ENCODE measurements around the gene HOXC12.

Gene HOXC12

DNA sequence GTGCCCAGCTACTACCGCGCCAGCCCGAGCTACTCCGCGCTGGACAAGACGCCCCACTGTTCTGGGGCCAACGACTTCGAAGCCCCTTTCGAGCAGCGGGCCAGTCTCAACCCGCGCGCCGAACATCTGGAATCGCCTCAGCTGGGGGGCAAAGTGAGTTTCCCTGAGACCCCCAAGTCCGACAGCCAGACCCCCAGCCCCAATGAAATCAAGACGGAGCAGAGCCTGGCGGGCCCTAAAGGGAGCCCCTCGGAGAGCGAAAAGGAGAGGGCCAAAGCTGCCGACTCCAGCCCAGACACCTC lies 30.9 kb downstream of the HOXC12 start:
- DNase-seq = no peak

DNA sequence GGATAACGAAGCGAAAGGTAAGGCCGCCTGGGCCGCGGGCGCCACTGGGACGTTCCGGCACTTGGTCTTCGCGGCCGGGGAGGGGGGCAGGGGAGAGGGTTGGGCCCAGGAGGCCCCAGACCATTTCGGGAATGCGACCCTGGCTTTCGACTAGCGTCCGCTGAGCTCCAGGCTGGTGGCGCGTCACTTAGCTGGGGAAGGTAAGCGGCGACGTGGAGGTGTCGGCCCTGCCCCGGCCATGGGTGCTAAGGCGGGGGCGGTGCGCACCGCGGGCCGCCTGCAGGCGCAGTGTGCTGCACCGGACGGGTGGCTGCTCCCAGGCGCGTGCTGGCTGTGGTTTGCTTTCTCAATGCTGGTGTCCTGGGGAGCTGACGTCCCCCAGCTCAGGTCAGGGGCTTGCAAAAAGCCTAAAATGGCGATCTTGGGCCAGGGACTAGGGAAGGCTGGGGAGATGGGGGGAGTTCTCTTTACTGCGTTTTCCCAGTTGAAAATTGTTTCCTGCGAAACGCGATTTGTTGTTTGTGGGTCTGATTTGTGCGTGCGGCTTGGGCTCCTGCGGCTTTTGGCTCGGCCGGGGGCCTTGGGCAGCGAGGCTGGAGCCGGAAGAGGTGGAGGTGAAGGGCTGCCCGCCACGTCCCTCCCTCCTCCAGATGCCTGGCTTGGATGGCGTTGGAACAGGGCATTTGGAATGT lies 31.4 kb downstream of the HOXC12 start:
- no peak for DNase-seq

DNA sequence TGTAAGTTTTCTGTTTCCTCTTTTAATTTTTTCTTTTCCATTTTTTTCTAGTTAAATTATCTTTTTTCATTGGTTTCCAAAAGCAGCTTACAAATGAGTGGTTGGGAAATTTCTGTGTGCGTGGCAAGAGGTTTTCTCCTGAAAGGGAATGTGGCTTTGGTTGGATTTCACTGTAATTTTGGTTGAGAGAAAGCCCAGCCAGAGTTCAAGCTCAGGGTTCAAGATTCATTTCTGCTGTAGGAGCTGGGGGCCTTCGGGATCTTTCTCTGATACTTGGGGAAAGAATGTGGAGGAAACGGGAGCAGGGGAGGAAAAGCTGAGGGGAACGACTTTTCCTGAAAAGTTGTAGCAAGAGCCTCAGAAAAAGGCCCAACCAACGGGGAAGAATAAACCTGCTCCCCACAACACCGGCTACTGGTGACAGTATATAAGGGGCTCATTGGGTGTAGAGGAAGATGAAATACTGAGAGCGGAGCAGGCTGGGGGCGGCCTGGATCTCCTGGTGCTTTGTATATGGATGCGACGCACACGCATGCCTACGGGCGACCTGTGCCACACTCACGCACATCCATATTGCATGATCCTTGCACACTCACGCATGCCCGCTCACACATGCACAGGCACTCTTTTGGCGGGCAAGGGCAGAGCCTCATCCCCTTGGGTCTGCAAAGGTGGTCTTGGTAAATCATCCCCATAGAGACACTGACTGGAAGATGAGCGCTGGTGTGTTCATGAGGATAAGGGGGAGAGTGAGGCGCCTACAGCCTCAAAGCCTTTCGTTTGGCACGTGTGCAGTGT lies 32.2 kb downstream of the HOXC12 start:
- no peak for DNase-seq

DNA sequence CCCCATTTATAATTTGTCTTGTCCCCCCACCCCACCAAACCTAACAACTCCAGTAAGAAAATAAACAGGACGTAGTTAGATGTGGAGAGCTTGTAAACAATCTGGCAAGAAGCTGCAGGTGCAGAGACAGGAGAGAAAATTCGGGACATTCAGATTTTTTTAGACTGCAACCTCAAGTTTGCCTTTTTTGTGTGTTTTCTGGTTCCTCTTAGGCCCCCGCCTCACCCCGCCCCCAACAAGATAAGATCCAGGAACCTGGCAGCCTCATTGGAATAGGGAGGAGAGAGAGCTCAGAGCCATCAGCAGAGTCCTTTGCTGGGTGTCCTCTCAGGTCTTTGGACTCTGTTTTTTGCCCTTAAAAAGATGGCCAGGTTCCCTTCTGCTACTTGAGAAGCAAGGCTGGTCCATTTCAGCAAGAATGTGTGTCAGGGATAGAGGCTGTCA lies 33.1 kb downstream of the HOXC12 start:
- DNase-seq = no peak

DNA sequence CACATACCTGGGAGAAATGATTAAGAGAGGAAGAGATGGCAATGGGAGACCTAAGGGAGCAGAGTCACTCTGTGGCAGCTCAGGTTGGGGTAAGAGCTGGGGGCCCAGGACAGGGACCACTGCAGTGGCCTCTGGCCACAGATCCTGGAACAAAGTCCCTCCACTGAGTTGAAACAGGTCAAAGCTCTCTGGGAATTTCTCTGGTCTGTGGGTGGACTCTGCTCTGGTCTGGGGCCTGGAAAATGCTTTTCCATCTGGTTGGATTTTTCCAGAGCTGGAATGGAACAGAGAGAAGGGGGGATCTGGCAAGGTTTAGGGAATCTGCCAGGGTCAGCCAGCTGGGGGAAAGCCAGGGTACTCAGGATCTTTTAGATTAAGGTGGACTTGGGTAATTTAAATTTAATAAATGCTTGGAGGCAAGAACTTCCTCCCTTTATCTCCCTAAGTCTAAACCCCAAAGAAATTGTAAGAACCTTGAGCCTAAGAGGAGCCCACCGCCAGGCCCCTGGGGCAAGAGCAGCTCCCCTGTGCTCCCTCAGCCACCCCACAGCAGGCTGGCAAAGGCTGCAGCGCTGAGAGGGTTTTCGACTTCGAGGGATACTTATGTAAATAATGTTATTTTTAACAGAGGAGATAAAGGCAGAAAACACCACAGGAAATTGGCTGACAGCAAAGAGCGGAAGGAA lies 34.0 kb downstream of the HOXC12 start:
- no peak for DNase-seq

DNA sequence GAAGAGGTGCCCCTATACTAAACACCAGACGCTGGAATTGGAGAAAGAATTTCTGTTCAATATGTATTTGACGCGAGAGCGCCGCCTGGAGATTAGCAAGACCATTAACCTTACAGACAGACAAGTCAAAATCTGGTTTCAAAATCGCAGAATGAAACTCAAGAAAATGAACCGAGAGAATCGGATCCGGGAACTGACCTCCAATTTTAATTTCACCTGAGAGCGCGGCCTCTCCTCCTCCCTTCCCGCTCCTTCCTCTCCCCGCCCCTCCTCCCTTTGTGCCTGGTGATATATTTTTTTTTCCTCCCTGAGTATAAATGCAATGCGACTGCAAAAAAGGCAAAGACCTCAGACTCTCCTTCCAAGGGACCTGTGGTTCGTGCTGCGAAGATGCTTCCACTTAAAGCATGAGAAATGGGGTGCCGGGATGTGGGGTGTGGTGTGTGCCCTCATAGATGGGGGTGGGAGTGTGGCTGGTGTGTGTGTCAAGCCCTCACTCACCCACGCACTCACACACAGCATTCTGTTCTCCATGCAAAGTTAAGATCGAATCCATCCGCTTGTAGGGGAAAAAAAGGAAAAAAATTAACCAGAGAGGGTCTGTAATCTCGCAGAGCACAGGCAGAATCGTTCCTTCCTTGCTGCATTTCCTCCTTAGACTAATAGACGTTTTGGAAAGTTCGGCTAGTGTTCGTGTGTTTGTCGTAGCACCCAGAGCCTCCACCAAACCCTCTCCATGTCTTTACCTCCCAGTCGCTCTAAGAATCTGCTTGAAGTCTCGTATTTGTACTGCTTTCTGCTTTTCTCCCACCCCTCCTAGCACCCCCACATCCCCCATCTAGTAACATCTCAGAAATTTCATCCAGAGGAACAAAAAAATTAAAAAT lies 34.8 kb downstream of the HOXC12 start:
- DNase-seq = peak; percentile 23

DNA sequence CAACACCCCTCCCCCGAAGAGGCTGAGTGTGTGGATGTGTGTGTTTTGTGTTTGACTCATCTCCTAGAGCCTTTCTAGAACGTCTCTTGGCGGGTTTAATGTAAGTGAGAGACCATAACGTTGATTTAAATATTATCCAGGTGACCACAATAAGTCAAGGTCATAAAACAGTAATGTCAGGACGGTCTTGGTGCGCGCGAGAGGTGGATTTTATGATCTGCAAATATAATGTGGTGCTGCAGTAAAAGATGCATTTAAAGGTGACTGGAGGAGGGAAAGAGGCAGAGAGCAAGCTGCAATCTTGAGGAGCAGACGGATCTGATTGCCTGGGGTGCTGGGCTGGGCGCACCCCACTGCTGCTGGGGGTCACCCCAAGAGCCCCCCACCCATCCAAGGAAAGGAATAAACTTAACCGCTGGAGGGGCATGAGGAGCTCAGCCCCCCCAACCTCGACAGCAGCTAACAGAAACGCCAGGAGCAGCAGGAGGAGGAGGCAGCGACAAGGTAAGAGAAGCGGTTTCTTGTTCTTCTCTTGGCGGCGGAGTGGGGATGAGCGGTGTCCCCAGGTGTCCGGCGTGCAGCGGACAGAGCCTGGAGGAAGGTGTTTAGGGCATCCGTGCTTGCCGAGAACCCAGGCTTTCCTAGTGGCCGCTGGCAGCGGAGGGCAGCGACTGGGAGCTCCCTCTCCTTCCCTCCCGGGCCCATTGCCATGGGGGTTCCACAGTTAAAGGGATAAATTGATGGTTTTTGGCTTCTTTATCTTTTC lies 35.8 kb downstream of the HOXC12 start:
- DNase-seq = no peak

DNA sequence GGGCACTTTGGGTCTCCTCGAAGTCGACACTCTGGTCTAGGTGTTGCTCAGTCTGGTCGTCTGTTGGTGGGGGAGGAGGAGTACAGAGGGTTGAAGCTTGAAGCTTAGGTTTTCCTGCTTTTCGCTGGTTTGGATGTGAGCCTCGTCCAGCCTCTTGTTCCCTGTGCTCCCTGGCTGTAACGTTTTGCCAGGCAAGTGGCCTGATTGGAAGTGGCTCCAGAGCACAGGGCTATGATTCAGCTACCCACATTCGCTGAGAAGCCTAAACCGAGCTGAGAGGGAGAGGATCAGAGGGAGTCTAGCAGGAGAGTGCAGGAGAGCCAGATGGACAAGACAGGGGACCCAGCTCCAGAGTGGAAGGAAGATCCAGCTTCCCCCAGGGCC lies 36.4 kb downstream of the HOXC12 start:
- DNase-seq = no peak

DNA sequence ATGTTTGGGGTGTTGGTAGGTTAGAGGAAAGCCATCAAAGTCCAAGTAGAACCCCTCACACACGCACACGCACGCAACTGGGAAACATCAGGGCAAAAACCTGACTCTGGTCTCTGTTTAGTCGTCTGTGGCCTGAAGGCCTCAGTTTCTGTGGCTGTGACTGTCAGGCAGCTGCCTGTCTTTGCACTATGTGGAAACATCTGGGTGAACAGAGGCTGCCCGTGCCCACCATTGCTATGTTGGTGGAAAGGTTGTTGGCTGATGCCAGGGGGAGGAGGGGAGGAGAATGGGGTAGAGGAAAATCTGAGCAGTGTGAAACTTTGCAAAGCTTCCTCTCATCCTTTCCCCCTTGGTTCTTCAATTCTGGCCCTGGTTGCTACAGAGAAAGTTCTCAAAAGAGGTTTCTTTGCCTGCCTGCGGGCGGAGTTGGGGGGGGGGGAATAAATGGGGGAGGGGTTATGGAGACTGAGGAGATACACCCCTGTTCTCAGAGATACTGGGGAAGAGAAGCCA lies 37.7 kb downstream of the HOXC12 start:
- DNase-seq = no peak

DNA sequence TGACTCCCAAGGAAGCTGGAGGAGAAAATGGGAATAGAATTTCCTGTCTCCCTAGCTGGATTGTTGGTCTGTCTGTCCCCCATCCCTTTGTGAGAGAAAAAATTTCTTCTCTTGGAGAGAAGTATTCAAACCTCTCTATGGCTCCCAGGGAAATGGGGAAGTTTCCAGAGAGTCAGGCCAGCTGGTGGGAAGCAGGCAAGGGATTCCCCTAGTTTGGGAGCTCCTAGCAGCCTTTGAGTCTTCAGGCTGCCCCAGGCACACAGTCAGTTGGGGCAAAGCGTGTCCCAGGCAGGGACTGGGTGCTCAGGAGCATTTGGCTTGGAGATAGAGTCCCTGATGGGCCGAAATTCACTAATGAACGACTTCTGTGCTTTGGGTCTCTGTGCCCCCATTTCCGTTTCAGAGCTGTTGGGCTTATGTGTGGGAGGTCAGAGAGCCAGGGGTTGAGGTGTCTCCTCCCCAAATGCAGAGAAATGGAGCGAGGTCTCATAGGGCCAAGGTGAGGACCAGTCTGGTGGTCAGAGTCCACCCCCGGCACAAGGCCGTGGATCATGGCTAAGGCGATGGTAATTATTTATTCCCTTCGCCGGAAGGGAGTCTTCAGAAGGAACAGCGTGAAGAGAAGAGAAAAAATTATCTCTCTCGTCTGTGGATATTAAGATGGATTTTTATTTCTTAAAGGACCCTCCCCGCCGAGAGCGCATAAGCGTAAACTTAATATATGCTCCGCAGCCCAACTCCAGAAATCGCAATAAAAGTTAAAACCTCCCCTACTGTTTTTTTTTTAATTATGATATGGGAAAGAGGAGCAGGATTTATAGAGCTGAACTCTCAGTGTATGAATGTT lies 38.7 kb downstream of the HOXC12 start:
- no peak for DNase-seq

DNA sequence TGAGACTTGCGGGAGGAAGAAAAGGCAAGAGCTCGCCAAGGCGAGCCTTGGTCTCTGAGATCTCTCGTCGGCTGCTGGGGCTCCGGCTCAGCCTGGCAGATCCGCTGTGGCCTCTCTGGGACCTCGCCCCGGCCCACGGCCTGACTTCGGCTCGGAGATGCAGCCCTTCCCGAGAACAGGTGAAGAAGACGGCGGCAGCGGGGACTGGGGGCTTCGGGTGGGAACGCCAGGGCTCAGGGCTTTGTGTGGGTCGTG lies 39.2 kb downstream of the HOXC12 start:
- DNase-seq = no peak

DNA sequence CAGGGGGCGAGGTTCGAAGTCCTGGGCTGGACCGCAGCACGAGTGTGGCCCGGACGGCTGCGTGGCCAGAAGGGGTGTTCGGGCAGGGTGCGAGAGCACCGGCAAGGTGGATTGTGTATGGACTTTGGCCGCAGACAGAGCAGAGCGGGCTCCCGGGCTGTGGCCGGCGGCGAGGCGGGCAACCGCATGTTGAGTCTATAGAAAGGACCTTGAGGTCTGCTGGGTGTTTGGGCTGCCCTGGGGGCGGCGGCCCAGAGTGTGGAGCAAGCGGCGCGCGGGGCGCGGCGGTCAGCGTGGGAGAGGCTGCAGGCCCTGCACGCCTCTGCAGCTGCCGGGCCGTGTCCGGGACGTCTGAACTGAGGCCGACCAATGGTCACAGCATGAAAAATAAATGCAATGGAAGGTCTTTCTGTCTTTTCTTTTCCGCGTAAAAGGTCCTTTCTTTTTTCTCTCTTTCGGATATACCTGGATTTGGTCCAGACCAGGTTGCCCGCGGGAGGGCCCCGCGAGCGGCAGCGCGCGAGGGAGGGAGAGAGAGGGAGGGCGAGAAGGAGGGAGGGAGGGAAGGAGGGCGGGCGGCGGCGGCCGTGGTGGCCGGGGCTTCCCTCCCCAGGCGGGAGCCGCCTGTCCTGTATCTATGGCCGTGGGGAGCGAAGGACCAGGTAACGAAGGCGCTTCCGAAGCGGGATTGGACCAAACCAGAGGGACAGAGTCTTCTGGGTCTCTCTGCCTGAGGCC lies 39.7 kb downstream of the HOXC12 start:
- DNase-seq = no peak

DNA sequence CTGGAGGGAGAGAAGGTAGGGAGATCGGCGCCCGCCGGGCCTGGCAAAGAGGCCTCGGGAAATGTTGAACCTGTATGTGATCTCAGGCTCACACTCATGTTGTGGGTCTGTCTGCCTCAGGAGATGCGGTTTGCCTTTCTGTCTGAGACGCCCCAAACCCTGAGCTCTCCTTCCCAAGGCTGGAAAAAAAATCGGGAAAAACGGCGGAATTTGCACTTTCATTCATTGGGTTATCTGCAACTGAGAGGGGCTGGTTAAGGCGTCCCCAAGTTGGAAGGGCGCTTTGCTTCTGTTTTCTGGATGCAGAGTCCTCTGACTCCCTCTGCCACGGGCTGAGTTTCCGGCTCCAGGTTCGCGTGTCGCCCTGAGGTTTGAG lies 40.3 kb downstream of the HOXC12 start:
- DNase-seq = no peak

DNA sequence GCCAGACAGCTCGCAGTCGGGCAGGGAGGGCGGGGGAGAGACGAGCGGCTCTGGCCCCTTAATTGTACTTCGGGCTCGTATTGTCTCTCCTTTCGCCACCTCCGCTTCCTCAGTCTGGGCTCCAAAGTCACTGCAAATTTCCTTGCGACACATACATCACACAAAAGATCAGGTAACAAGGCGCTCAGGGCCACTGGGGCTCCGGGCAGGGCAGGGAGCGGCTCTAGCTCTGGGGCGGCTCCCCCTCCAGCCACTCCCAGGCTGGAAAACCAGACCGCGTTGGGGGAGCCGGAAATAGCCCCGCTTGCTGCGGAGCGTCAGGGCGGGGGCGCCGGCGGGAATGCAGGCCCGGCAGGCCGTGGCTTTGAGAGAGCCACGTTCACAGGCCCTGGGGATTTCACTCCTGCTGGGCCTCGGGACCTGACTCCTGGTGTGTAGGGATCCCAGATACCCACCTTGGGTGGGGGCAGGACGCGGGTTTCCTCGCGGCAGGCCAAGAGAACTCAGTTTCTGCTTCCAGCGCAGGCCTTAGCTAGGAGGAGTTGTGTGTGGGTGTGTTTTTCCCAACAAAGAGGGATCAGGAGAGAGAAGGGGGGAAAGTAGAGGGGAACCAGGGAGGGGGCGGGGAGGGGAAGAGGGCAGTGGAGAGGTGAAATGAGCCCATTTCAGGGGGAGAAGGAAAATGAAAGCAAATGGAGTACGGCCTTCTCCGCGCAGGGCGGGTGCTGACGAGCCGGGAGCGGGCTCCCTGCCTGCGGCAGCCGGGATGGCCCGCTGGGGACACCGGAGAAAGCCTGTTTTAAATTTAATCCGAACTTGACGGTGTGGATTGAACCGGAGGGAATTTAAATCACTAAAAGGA lies 40.9 kb downstream of the HOXC12 start:
- DNase-seq = no peak

DNA sequence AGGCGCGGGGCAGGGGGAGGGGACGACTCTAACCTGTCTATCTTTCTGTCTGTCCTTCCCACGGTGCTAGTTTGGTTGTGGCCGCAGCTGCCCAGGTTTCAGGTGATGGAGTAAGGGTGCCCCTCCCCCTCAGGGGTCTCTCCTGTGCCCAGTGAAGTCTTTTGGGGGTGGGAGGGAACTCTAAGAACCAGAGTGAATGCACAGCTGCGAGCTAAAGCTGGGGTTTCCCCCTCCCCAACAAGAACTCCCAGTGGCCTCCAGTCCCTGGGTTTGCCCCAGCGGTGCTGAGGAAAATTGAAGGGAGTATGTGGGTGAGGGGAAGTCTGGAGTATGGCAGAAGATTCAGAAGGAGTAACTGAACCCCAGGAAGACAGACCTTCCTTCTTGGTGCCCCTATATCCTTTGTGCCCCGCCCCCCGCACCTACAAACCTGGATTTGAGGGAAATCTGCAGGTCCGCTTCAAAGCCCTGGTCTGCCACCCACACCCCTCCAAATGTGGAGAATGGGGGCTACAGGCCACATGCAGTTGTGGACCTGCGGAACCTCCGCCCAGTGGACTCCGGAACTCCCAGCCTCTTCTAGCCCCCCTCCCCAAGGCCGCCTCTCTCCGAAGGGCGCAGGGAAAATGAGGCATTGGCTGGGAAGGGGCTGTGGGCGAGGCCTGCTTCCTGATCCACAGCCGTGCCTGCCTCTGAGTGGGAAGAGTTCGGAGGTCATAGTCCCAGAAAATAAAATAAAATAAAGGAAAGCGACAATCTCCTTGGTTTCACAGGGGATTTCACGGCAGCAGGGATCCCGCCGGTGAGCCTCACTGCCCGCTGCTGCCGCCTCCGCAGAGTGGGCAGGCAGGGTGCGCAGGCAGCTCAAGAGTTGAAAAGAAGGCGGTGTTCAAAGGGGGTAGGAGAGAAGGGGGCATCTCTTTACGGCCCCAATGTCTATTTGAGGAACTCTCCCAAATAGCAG lies 41.8 kb downstream of the HOXC12 start:
- DNase-seq = no peak

DNA sequence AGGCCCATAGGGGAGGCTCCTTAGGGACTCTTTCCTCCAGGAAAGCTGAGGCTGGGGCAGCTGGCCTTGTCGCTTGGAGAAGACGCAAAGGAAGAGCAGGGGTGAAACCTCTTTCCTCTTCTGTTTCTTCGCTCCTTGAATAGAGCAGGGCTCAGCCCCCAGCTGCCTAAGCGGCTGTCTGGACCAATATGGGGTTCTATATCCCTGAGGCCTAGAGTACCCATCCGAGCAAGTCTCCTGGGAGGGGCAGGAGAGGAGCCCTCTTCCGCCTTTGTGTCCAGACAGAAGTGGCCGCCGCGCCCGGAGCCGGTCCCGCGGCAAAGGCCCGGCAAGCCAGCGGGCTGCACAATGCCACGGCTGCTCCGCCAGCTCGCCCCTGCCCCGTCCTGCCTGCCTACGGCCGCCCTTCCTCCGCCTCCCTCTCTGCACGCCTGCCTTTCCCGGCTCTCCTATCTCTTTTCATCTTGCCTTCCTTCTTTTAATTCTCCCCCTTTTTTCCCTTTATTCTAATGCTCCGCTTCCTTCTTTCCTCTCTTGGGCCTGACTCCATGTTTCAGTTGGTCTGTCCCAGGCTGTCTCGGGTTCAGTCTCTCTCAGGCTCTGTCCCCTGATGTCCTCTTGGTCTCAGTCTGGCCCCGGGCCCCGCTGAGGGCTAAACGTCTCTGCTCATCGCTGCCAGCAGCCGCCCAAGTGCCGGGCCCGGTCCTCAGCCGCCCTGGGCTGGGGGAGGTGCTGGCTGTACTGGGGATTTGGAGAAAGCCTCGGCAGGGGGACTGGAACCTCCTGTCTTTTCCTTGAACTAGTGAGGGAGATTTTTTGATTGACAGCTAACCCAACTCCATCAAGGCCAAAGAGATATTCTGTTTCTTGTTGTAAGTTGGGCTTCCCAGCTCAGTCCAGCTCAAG lies 42.8 kb downstream of the HOXC12 start:
- no peak for DNase-seq

DNA sequence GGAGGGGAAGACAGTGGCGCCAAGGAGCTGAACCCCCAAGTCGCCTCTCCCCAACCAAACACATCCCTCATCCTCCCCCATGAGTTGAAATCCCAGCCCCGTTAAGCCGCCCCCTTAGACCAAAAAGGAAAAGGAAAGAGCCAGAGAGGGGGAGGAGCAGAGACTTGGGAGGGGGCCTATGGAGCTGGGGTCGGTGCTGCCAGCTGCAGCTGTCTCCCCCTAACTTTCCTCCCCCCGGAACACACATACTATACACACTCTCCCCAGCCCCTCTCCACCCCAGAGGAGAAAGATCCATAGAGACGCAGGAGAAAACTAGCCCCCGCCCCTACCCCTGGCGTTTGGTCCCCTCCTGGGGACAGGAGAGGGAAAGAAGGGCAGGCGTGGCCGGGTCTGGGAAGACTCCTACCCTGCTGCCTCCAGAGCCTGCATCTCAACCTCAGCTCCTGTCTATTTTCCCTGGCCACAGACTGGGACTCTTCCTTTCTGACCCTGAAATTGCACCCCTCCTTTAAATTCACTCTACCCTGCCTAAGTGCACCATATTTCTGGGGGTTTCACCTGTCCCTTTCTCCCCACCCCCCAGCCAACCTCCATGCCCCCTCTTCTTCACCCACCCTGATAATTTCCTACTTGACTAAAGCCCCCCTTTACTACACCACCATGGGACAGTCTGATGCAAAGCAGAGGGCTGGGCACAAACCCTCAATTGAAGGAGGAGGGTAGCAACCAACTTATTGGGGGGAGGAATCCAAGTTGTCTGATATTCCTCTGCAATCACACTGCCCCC lies 43.6 kb downstream of the HOXC12 start:
- no peak for DNase-seq

All from GDM1 (cell line).